NT2/D1 (cell line): Measurements from ENCODE around the gene DNM3.

Experiments used
- SUZ12 ChIP-seq: IDR thresholded peaks from 2 replicates; pipeline ENCODE4 v1.6.1; 2011; ENCODE audit not compliant: insufficient read length, insufficient read depth; ENCODE audit errors: extremely low read depth
- ZNF274 ChIP-seq: IDR thresholded peaks from 2 replicates; pipeline ENCODE4 v1.6.1; 2011; ENCODE audit warnings: mild to moderate bottlenecking, low read depth, low read length

GRCh38 chr1:171898941-171899340 is 57.6 kb downstream of the DNM3 start:
- no peak for TF ChIP-seq ZNF274
- TF ChIP-seq SUZ12, result no peak
